IPS-18c (cell line): ENCODE data around the gene STK17A.

Experiments used
- H3K4me3 ChIP-seq: 2 replicates; pipeline ENCODE4 v1.7.0; 2013; ENCODE audit warnings: low read depth, mild to moderate bottlenecking, low read length, moderate library complexity; ENCODE audit not compliant: insufficient read depth
- H3K9me3 ChIP-seq: one replicate; pipeline ENCODE4 v1.6.1; 2013; ENCODE audit warnings: mild to moderate bottlenecking, low read length, moderate library complexity; ENCODE audit not compliant: control insufficient read depth, insufficient read depth

Gene STK17A

GRCh38 chr7:43582503-43583423, at the start of gene STK17A:
Gene STK17A (plus strand): TSS chr7:43583108. CDS start chr7:43583244, 136 bp downstream.
- Histone ChIP-seq H3K9me3 (peaks cover 2% of the 10 kb centered on the region), H3K4me3 (peak within 1 kb of the TSS; percentile 90)

DNA sequence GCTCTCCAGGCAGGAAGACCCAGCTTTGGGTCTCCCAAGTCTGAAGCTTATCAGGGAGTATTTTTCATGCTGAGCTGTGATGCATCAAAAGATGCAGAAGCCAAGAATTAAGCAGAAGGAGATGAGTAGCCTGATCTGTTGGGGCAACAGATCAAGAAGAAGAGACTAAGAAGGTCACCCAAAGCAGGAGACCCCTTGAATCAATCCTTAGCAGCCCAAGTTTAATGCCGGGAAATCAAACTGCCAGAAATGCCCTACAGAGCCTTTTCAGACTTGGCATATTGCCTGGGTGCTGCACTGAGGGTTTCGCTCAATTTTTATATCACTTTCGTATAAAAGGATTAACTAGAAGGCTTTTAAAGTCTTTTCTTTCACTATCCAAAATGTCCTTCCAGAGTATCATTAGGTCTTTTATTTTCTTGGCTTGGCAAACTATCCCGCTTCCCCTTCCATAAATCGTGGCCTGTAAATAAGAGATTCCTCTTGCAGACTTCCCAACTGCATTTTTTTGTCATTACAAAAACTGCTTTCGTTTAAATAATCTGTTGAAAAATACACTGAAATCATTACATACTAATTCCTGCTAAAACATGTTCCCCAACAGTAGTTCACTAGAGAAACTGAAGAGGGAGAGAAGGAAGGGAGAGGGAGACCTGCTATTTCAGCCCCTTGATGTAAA, 49.0 kb upstream of the STK17A start:
- no peaks in the 10 kb centered on the region for H3K9me3 ChIP-seq
- no peak overlapping the region for H3K4me3 ChIP-seq

GRCh38 chr7:43535031-43535451, 47.9 kb upstream of the STK17A start:
- Histone ChIP-seq H3K9me3 (no peaks in the 10 kb centered on the region), H3K4me3 (no peak overlapping the region)

DNA sequence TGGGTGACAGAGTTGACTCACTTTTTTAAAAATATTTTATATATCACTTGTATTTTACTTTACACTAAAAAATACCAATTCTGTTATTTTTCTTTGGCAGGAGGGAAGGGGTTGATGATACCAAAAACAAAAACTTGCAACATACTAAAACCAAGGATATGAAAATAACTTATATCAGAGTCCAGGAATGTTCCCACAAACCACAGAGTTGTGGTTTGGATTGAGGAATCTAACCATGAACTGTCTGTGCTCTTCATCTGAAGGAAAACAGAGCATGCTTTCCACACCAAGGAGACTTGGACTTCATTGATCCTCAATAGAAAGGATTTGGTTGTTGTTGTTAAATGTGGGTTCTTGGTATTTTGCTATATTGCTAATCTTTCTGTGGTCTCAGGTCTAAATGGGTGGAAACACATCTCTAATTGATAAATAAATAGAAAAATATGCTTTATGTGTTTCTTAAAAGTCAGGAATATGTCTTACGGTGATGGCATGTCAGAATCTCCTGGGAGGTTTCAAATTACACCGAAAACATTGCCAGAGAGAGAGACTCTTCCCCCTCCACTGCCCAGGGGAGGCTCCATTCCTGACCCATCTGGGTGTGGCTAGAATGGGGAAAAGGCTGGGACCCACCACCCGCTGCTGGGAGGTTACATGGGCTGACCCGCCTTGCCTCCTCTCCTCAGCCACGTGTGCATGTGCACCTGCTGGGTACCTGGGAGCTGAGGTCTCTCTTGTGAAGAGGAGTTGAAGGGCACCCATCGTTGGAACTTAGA, 46.9 kb upstream of the STK17A start:
- Histone ChIP-seq H3K9me3 (no peaks in the 10 kb centered on the region), H3K4me3 (no peak overlapping the region)

- Histone ChIP-seq H3K9me3 (no peaks in the 10 kb centered on the region), H3K4me3 (no peak overlapping the region)
Measured at GRCh38 chr7:43536773-43537172, 46.1 kb upstream of the STK17A start.

DNA sequence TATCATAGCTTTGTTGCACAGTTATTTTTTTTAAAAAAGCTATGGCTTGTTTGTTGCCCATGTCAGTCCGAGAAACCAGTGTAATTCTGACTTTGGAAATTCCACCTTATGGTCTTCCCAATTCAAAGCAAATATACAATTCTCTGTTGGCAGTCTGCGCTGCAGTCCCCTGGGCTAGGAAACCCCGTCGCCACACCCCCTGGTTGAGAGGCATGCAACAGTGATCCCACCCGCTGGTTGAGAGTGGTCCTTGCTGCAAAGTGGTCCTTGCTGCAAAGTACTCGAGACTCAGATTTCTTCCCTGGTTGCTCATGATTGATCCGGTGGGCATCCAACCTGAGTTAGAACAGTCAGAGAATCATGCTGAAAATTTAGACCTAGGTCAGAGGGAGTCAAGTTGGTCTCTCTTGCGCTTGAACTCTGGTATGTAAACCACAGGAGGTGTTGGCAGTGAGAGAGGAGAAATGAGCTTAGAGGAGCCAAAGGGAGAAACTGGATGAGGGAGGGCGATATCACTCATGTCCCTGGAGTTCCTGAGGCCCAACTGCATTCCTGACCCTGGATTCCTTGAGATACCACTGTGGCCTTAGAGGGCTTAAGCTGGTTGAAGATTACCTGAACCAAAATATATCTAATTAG, 45.0 kb upstream of the STK17A start:
- no peak overlapping the region for H3K4me3 ChIP-seq
- H3K9me3 ChIP-seq = no peaks in the 10 kb centered on the region

DNA sequence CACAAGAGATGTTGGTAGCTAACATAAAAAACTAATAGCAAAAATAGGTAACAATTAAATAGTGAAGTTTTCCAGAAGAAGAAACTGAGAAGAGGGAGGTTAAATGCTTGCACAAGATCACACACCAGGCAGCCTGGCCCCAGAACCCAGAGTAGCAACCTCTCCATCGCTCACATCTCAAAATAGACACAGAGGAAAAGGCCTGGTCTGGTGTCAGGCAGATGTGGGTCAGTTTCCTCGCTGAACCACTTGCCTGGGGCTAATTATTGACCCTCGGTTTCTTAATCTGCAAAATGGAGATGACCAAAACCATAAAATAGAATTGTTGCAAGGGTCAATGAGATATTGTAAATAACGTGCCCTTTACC, 44.5 kb upstream of the STK17A start:
- Histone ChIP-seq H3K9me3 (no peaks in the 10 kb centered on the region), H3K4me3 (no peak overlapping the region)

DNA sequence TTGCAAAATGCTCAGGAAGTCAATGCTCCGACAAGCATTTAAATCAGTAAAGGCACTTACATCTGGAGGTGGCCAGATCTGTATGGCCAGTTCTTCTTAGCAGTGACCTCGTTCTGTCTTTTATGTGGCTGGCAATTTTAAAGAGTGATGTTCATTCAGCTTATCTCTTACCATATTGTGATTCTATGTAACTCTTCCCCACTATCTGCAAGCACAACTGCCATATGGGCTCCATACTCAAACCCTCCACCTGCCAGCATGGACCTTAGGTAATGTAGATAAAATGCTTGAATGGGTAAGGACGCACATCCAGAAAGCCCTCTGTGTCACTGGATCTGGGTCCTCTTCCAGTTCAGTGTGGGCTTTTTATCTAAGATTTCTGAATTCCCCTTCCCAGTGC, 42.4 kb upstream of the STK17A start:
- Histone ChIP-seq H3K9me3 (no peaks in the 10 kb centered on the region), H3K4me3 (no peak overlapping the region)

- Histone ChIP-seq H3K4me3 (no peak overlapping the region), H3K9me3 (no peaks in the 10 kb centered on the region)
Measured at GRCh38 chr7:43542716-43543115, 40.2 kb upstream of the STK17A start.

GRCh38 chr7:43546231-43546630, 36.7 kb upstream of the STK17A start:
- H3K9me3 ChIP-seq = no peaks in the 10 kb centered on the region
- H3K4me3 ChIP-seq = no peak overlapping the region

GRCh38 chr7:43550427-43550826, 32.5 kb upstream of the STK17A start:
- Histone ChIP-seq H3K4me3 (no peak overlapping the region), H3K9me3 (no peaks in the 10 kb centered on the region)

- H3K4me3 ChIP-seq = no peak overlapping the region
- H3K9me3 ChIP-seq = no peaks in the 10 kb centered on the region
Measured at GRCh38 chr7:43552122-43552521, 30.8 kb upstream of the STK17A start.

DNA sequence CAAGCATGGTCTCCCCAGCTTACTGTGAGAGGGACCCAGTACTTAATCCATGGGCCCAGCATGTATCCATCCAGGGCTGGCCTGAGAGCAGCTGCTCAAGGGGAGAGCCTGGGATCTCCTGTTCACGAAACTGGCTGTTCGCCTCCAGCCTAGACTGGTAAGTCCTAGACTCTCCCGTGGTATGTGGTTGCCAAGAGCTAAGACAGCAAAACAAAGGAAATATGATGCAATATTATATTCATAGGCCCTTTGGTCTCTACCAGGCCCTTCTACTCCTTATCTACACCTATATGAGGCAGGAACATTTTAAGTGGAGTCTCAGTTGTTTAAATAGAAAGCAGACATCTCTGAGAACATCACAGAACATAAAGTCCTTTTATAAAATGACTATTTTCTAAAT, 28.9 kb upstream of the STK17A start:
- Histone ChIP-seq H3K4me3 (no peak overlapping the region), H3K9me3 (no peaks in the 10 kb centered on the region)

DNA sequence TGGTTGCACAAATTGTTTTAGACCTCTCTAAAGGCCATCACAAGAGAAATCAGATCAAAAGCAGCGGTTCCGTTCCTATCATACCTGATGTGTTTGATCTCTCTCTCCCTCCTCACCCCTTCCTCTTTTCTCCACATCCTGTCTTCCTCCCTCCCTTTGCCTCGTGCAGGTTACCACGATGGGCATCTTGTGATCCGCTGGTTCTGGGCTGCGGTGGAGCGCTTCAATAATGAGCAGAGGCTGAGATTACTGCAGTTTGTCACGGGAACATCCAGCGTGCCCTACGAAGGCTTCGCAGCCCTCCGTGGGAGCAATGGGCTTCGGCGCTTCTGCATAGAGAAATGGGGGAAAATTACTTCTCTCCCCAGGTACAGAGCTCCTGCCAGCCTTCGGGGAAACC, 28.5 kb upstream of the STK17A start:
- Histone ChIP-seq H3K4me3 (no peak overlapping the region), H3K9me3 (no peaks in the 10 kb centered on the region)

DNA sequence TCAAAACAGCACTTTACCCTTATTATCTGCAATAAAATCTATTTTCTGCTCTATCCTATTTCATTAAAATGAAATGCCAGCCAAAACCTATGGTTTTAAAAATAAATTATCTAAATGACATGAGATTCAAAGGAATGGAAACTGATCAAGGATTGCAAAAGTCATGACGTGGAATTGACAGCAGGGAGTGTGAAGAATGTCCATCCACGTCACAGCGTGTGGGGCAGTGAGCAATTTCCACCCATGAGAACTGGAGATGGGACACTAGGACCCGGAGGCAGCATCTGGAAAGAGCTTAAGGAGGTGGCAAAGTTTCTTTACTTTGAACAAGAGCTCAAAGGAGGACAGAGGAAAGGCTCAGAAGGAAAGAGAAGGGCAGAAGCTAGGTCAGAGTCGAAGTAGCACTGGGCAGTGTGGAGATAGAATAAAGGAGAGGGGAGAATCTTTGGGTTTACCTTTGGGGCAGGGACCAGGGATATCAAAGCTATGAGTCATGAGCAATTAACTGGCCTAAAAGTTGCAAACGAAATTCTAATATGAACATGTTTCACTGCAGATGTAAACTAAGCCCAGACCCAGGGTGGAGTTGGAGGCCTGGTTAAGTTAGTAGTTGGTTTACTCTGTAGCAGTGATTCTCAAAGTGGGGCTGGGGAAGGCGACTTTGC, 24.9 kb upstream of the STK17A start:
- H3K4me3 ChIP-seq = no peak overlapping the region
- no peaks in the 10 kb centered on the region for H3K9me3 ChIP-seq

DNA sequence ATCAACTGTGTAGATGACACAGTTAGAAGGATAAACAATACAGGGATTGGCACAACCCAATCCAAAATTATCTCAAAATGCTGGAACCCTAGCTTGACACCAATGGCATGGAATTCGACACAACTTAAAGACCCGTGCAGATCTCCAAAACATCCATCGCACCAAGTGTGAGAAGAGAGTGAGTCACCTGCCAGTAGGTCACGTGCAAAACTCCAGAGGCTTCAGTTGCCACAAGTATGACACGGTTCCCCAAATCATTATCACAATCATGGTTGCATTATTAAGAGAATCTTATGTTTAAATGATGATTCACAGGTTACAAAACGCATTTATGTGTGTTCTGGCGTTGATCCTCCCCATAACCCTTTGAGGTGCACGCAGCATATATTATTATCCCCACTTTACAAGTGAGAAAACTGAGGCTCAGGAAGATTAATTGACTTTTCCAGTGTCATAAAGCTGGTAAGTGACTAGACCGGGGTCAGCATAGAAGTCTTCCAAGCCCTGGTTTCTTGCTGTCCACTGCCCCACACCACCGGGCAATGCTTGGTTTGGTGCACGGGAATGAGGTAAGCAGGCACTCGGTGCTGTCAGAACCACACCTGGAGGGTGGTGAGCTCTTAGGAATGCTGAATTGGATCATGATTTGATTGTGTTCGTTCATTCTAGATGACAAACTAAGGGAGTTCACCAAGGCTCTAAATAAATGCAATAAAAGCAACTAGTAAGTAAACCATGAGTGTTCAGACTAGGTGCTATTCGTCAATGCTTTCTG, 23.6 kb upstream of the STK17A start:
- Histone ChIP-seq H3K4me3 (no peak overlapping the region), H3K9me3 (no peaks in the 10 kb centered on the region)
